Sigmoid colon (tissue), 7 donors: ENCODE results near the gene EDN3. TPM values are rescaled to one million over a fixed set of nuclear protein-coding genes. Genes with fewer than 3 reads are reported as not detected.
A peak's percentile ranks its signal among the peaks of the same experiment; 100 is the strongest.

Experiments
- DNase-seq: peaks from one replicate; pipeline ENCODE4 v3.0.0-alpha.2; 2019
- H3K27ac ChIP-seq, 4 donors: fragments of 200-600 bp; sonication (generic); one replicate each; pipeline ENCODE4 v1.5.1; 2016 to 2019; ENCODE audit warnings: mild to moderate bottlenecking in 1 of 4
- H3K27me3 ChIP-seq, 3 donors: fragments of 200-600 bp; sonication (generic); one replicate each; pipeline ENCODE4 v1.5.1; 2019; ENCODE audit warnings: mild to moderate bottlenecking in 1 of 3
- H3K36me3 ChIP-seq, 4 donors: fragments of 200-600 bp; sonication (generic); one replicate each; pipeline ENCODE4 v1.5.1; 2016 to 2019
- H3K4me1 ChIP-seq, 4 donors: fragments of 200-600 bp; sonication (generic); one replicate each; pipeline ENCODE4 v1.5.1; 2017 to 2019
- H3K4me3 ChIP-seq, 4 donors: fragments of 200-600 bp; sonication (generic); one replicate each; pipeline ENCODE4 v1.5.1; 2017 to 2019; ENCODE audit warnings: mild to moderate bottlenecking in 2 of 4, moderate library complexity in 1 of 4
- H3K9me3 ChIP-seq, 4 donors: fragments of 200-600 bp in 3 of 4; sonication (generic) in 3 of 4; one replicate each; pipeline versions ENCODE4 v1.5.1 to v1.6.1; 2013 to 2019
- EP300 ChIP-seq, 4 donors: sonication (generic); formaldehyde crosslinking; IDR thresholded peaks; one replicate each; pipeline ENCODE4 v1.6.1; 2017; ENCODE audit warnings: antibody characterized with exemption in 4 of 4
- POLR2A ChIP-seq, 2 donors: fragments of 450-650 bp; IDR thresholded peaks; one replicate each; pipeline ENCODE4 v1.6.1; 2016; ENCODE audit warnings: antibody characterized with exemption in 2 of 2, mild to moderate bottlenecking in 2 of 2, moderate library complexity in 2 of 2
- POLR2AphosphoS5 ChIP-seq, 4 donors: sonication (generic); formaldehyde crosslinking; IDR thresholded peaks; one replicate each; pipeline ENCODE4 v1.6.1; 2017; ENCODE audit warnings: antibody characterized with exemption in 4 of 4
- WGBS, 2 donors: extraction: QIAGEN DNeasy Blood & Tissue Kit; methylation state at CpG; one replicate each; pipeline ENCODE4 v1.1.7; 2013; 5-methylcytosine and 5-hydroxymethylcytosine counted together
- intact Hi-C: fragments of 100-400 bp; cut with DNase I; formaldehyde crosslinking; loops from one replicate; pipeline ENCODE4 v1.15.1; 2023
- polyA plus RNA-seq, 3 donors: library from polyadenylated mRNA; stranded (reverse); fragments of 200-250 nt; gene quantifications; one replicate each; pipeline ENCODE4 v1.2.3, GENCODE V29; 2013
- total RNA-seq, 4 donors: library from RNA; depleted of rRNA; stranded (reverse); fragments of >200 nt; gene quantifications; one replicate each; pipeline ENCODE4 v1.1.0, GENCODE V29; 2016
- TF ChIP-seq, protein P1 (sequence below), 4 experiments: fragments of 450-650 bp in 3 of 4; fragments of 200-600 bp in 1 of 4; IDR thresholded peaks; one replicate each; pipeline ENCODE4 v1.5.1; 2016 to 2019; ENCODE audit warnings: antibody characterized with exemption in 4 of 4, mild to moderate bottlenecking in 3 of 4, moderate library complexity in 2 of 4
- donor health status: healthy with polysubstance abuse.
- donor health status: Bipolar disorder and iron deficiency.
- donor health status: healthy.

Gene EDN3, protein sequence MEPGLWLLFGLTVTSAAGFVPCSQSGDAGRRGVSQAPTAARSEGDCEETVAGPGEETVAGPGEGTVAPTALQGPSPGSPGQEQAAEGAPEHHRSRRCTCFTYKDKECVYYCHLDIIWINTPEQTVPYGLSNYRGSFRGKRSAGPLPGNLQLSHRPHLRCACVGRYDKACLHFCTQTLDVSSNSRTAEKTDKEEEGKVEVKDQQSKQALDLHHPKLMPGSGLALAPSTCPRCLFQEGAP
- total RNA-seq (1 to 10 TPM in 1 of 4 donors, under 1 TPM in 3; 0.27 to 1.8 (median 0.52) TPM), polyA plus RNA-seq (10 to 100 TPM; 18.6 to 28.8 (median 25.2) TPM)

DNA sequence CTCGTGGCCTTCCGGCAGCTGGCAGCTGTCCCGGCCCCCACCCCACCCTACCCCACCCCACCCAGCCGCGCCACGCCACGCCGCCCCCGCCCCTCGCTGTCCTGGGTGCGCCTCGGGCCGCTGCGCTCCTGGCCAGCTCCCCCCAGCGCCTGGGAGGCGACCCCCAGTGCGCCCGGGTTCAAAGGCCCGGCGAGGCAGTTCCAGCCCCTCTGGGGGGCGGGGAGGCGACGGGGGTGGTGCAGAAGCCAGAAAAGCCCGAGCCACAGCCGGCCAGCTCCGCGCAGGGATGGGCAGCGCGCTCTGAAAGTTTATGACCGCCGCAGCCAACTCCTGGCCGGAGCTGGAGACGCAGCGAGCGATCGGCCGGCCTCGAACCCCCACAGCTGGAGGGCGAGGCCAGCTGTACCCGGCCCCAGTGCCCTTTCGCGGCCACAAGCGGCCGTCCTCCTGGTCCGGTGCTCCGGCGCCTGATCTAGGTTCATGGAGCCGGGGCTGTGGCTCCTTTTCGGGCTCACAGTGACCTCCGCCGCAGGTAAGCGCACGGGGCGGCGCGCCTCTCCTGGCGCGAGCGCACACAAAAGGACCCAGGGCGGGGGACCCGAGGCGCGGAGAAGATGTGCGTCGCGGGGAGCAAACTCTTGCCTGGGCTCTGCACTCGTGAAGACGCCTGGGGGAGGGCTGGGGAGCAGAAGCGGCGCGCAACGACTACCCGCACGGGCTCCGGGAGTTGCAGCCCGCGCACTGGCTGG, at the start of gene EDN3:
TSS of gene EDN3 (plus strand) at position 279 of the 749 bp plus-strand sequence. CDS start at position 481, 202 bp downstream.
- Histone ChIP-seq H3K4me3 (peak within 1 kb of the TSS in 1 of 4 donors; percentile 14), H3K9me3 (no peaks in the 10 kb centered on the region), H3K27me3 (peaks cover 8 to 50% (median 20%) of the 10 kb centered on the region in 3 donors), H3K27ac (peak within 1 kb of the TSS in 1 of 4 donors; percentile 4), H3K36me3 (no peaks in the 10 kb centered on the region), H3K4me1 (no peaks in the 10 kb centered on the region)
- 2 to 4% methylated on average over 77 of the region's 77 CpGs for WGBS, 2 donors
- intact Hi-C loops = no loop called here
- no peak for DNase-seq
- TF ChIP-seq, protein P1, sequence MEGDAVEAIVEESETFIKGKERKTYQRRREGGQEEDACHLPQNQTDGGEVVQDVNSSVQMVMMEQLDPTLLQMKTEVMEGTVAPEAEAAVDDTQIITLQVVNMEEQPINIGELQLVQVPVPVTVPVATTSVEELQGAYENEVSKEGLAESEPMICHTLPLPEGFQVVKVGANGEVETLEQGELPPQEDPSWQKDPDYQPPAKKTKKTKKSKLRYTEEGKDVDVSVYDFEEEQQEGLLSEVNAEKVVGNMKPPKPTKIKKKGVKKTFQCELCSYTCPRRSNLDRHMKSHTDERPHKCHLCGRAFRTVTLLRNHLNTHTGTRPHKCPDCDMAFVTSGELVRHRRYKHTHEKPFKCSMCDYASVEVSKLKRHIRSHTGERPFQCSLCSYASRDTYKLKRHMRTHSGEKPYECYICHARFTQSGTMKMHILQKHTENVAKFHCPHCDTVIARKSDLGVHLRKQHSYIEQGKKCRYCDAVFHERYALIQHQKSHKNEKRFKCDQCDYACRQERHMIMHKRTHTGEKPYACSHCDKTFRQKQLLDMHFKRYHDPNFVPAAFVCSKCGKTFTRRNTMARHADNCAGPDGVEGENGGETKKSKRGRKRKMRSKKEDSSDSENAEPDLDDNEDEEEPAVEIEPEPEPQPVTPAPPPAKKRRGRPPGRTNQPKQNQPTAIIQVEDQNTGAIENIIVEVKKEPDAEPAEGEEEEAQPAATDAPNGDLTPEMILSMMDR (IDR thresholded peaks at IDR 0.05) = no peak
- TF ChIP-seq EP300 (IDR thresholded peaks at IDR 0.05) = no peak
- TF ChIP-seq POLR2A (IDR thresholded peaks at IDR 0.05) = no peak
- TF ChIP-seq POLR2AphosphoS5 (IDR thresholded peaks at IDR 0.05) = no peak

DNA sequence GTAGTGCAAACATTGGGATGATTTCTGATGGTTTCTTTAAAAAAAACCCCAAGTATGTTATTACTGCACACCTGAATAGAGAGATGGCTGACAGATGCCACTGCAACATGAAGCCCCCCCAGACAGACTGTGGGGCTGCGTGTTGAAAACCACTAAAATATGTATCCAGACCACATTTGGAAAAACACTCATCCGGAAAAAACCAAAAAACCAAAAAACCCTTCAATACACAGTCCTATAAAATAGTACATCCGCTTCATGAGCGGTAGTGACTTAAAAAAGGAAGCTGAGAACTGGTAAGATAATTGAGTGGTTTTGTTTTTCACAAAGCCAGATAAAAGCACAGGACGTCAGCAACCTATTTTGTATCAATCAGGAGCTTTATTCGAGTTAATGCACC, 47.1 kb upstream of the EDN3 start:
- Histone ChIP-seq H3K27me3 (peaks cover 0 to 27% (median 13%) of the 10 kb centered on the region in 3 donors), H3K27ac (no peak overlapping the region), H3K36me3 (no peaks in the 10 kb centered on the region), H3K9me3 (no peaks in the 10 kb centered on the region), H3K4me1 (no peaks in the 10 kb centered on the region), H3K4me3 (no peak overlapping the region)
- intact Hi-C loops = no loop called here
- TF ChIP-seq EP300 (IDR thresholded peaks at IDR 0.05) (no peak), POLR2A (IDR thresholded peaks at IDR 0.05) (no peak), POLR2AphosphoS5 (IDR thresholded peaks at IDR 0.05) (no peak)
- TF ChIP-seq, protein P1 (IDR thresholded peaks at IDR 0.05) = no peak
- DNase-seq = no peak
- WGBS, 2 donors = 48 to 78% methylated on average over 6 of the region's 6 CpGs

DNA sequence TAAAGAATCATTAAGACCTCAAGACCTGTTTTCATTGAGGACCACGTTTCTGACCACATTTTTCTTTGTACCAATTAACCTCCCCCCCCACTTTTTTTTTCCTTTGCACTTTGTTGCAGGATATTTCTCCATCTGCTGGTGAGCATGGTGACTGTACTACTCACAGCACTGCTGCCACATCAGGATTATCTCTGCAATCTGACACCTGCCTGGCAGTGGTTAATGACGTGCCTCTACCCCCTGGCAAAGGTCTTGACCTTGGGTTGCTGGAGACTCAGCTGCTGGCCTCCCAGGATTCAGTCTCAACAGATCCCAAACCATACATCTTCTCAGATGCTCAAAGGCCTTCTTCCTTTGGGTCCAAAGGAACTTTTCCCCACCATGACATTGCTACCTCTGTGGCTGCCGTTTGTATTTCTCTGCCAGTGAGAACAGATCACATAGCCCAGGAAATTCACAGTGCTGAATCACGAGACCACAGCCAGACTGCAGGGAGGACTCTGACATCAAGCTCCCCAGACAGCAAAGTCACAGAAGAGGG, 46.6 kb upstream of the EDN3 start:
- no peak for TF ChIP-seq POLR2A (IDR thresholded peaks at IDR 0.05)
- TF ChIP-seq POLR2AphosphoS5 (IDR thresholded peaks at IDR 0.05) = no peak
- no peak for TF ChIP-seq EP300 (IDR thresholded peaks at IDR 0.05)
- TF ChIP-seq, protein P1 (IDR thresholded peaks at IDR 0.05) = no peak
- DNase-seq = no peak
- Histone ChIP-seq H3K27ac (no peak overlapping the region), H3K27me3 (peaks cover 0 to 27% (median 13%) of the 10 kb centered on the region in 3 donors), H3K9me3 (no peaks in the 10 kb centered on the region), H3K36me3 (no peaks in the 10 kb centered on the region), H3K4me1 (no peaks in the 10 kb centered on the region), H3K4me3 (no peak overlapping the region)
- intact Hi-C loops = no loop called here
- WGBS, 2 donors = 20 to 28% methylated on average over 4 of the region's 4 CpGs

DNA sequence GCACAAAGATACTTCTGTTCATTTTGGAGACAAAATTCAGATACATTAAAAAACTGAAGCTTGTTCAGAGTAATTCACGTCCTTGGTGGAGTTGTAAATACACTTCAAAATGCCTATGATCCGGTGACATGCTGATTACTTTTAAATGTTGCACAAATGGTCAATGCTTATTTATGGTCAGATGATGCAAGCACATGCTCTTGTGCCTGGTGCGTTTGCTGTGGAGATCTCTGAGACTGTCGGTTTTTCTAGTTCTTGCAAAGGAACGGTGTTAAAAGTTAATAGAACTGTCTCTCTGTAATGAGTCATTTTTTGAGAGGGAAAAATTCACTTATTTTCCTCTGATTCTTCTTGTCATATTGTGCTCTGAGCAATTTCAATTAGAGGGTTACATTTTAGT, 45.2 kb upstream of the EDN3 start:
- TF ChIP-seq POLR2A (IDR thresholded peaks at IDR 0.05) (no peak), POLR2AphosphoS5 (IDR thresholded peaks at IDR 0.05) (no peak), EP300 (IDR thresholded peaks at IDR 0.05) (no peak)
- TF ChIP-seq, protein P1 (IDR thresholded peaks at IDR 0.05) = no peak
- intact Hi-C loops = no loop called here
- no peaks in the 10 kb centered on the region for H3K36me3 ChIP-seq
- H3K27me3 ChIP-seq = peaks cover 0 to 29% (median 8%) of the 10 kb centered on the region in 3 donors
- DNase-seq = no peak
- H3K4me3 ChIP-seq = no peak overlapping the region
- H3K4me1 ChIP-seq = no peaks in the 10 kb centered on the region
- no peaks in the 10 kb centered on the region for H3K9me3 ChIP-seq
- no peak overlapping the region for H3K27ac ChIP-seq
- 77 to 81% methylated on average over 5 of the region's 5 CpGs for WGBS, 2 donors
